K562 (cell line): ENCODE measurements around the gene HCN4. TPM values are rescaled to one million over a fixed set of nuclear protein-coding genes. Genes with fewer than 3 reads are reported as not detected.

Experiments used
- ARID2 ChIP-seq: fragments of 450-650 bp; IDR thresholded peaks from 2 replicates; pipeline ENCODE4 v1.6.1; 2017; ENCODE audit warnings: antibody characterized with exemption, mild to moderate bottlenecking
- COPS2 ChIP-seq: fragments of 450-650 bp; conservative IDR thresholded peaks from 2 replicates; pipeline ENCODE4 v1.6.1; 2016; ENCODE audit warnings: mild to moderate bottlenecking, moderate library complexity
- FOXP1 ChIP-seq: sonication (generic); formaldehyde crosslinking; IDR thresholded peaks from 2 replicates; pipeline ENCODE4 v1.8.0; 2022; ENCODE audit warnings: mild to moderate bottlenecking, missing genetic modification reagents
- HSF4 ChIP-seq: fragments of 250-450 bp; sonication (Bioruptor Pico); IDR thresholded peaks from 2 replicates; pipeline ENCODE4 v2.1.2; 2022; ENCODE audit warnings: mild to moderate bottlenecking, moderate library complexity, borderline replicate concordance
- NCOR1 ChIP-seq: fragments of 450-650 bp; IDR thresholded peaks from 2 replicates; pipeline ENCODE4 v1.6.1; 2016; ENCODE audit warnings: mild to moderate bottlenecking, moderate library complexity
- PRPF4 ChIP-seq: fragments of 200-400 bp; formaldehyde crosslinking; IDR thresholded peaks from one replicate; pipeline ENCODE4 v1.6.1; 2017; ENCODE audit warnings: low read length, low read depth, mild to moderate bottlenecking; ENCODE audit not compliant: insufficient read depth, poor library complexity, severe bottlenecking
- TCFL5 ChIP-seq: fragments of 250-450 bp; sonication (Bioruptor Pico); conservative IDR thresholded peaks from 2 replicates; pipeline ENCODE4 v1.6.1; 2021; ENCODE audit warnings: mild to moderate bottlenecking, moderate library complexity, matching md5 sums
- ZEB2 ChIP-seq: fragments of 450-650 bp; IDR thresholded peaks from 2 replicates; pipeline ENCODE4 v1.6.1; 2016
- ZNF57 ChIP-seq: fragments of 450-650 bp; formaldehyde crosslinking; IDR thresholded peaks from 2 replicates; pipeline ENCODE4 v1.4.0; 2020; ENCODE audit warnings: mild to moderate bottlenecking, moderate library complexity
- polyA plus RNA-seq, 8 experiments: library from polyadenylated mRNA; depleted of rRNA in 4 of 8; stranded (reverse) in 5 of 8; unstranded in 3 of 8; fragments of >200 nt; fragmentation: Nextera tagmentation in 2 of 8; fragmentation: Illumina TruSeq in 1 of 8; extraction: Ambion mirVana in 2 of 8; extraction: Trizol in 1 of 8; gene quantifications; 2 replicates each; pipeline versions ENCODE4 v1.2.1 to v1.2.3, GENCODE V29; 2011 to 2014; ENCODE audit warnings: inconsistent platforms in 1 of 8, missing spikeins in 1 of 8
- total RNA-seq, 7 experiments: library from RNA; depleted of rRNA in 6 of 7; stranded (reverse); fragments of >200 nt in 6 of 7; fragmentation: Illumina TruSeq in 2 of 7; extraction: Trizol in 2 of 7; gene quantifications; 2 replicates each; pipeline versions ENCODE4 v1.2.1 to v1.2.3, GENCODE V29; 2011 to 2021; ENCODE audit warnings: low replicate concordance in 1 of 7
- TF ChIP-seq, protein P1 (sequence below): fragments of 250-450 bp; sonication (Bioruptor Pico); IDR thresholded peaks from 2 replicates; pipeline ENCODE4 v1.8.0; 2021; ENCODE audit warnings: moderate library complexity, mild to moderate bottlenecking, inconsistent platforms
- TF ChIP-seq, protein P2 (sequence below): fragments of 250-450 bp; sonication (Bioruptor Pico); IDR thresholded peaks from 2 replicates; pipeline ENCODE4 v1.8.0; 2022; ENCODE audit warnings: inconsistent platforms

Gene HCN4
- total and polyA plus RNA-seq, 9 of the 15 experiments (the other 6 are each of a cell fraction or from before 2014, with no cell fraction given) = not detected

DNA sequence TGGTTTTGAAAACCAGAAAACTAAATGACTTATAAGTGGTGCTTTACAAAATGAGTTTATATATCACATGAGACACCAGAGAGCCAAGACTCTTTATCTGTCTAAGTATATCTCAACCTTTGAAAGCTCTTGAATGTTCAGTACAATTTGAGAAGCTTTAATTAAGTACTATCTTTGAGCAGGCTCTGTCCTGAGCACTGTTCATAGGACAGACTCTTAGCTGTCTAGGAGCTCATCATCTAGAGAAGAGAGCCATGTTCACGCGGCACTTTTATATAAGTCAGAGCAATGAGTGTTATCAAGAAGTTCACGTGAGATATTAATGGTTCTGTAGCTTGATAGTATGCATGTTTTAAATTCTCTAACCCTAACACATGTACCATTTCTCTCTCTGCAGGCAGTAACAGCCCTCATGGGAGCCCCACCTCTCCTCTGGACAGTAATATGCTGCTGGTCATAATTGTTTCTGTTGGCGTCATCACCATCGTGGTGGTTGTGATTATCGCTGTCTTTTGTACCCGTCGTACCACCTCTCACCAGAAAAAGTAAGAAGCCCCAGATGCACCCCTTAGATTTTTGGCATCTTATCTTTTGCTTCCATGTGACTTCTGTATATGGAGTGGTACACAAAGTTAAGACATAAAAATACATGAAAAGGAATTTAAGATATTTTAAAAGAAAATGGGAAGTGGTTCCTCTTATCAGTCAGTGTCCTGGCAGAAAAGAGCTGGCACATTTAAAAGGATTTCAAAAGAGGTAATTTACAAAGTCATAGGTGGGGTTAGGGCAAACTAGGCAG, 86.0 kb downstream of the HCN4 start (continued):
- TF ChIP-seq ARID2 (no peak), NCOR1 (no peak), FOXP1 (CRISPR knock-in tag) (no peak), COPS2 (no peak), HSF4 (CRISPR knock-in tag) (no peak), PRPF4 (no peak), ZEB2 (no peak), ZNF57 (no peak), TCFL5 (CRISPR knock-in tag) (no peak)
- TF ChIP-seq, protein P1, sequence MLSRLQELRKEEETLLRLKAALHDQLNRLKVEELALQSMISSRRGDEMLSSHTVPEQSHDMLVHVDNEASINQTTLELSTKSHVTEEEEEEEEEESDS = no peak
- TF ChIP-seq, protein P2, sequence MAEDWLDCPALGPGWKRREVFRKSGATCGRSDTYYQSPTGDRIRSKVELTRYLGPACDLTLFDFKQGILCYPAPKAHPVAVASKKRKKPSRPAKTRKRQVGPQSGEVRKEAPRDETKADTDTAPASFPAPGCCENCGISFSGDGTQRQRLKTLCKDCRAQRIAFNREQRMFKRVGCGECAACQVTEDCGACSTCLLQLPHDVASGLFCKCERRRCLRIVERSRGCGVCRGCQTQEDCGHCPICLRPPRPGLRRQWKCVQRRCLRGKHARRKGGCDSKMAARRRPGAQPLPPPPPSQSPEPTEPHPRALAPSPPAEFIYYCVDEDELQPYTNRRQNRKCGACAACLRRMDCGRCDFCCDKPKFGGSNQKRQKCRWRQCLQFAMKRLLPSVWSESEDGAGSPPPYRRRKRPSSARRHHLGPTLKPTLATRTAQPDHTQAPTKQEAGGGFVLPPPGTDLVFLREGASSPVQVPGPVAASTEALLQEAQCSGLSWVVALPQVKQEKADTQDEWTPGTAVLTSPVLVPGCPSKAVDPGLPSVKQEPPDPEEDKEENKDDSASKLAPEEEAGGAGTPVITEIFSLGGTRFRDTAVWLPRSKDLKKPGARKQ (CRISPR knock-in tag) = no peak
